ENCODE data around the gene ASIC5. TPM values are rescaled to one million over a fixed set of nuclear protein-coding genes. Genes with fewer than 3 reads are reported as not detected.

The ASIC5 gene
- total and polyA plus RNA-seq, 2 of the 4 experiments (the other 2 are of a cell fraction) = not detected

- in situ Hi-C loops (cut with MboI; ENCODE audit: low sequenced_read_pairs) = no loop called here
- TF ChIP-seq CTCF (conservative IDR thresholded peaks at IDR 0.05; ENCODE audit: low read depth, low read length) (no peak), RCOR1 (IDR thresholded peaks at IDR 0.05; ENCODE audit: insufficient replicate concordance, low read length) (no peak), RAD21 (IDR thresholded peaks at IDR 0.05; ENCODE audit: low read length) (no peak), BHLHE40 (IDR thresholded peaks at IDR 0.05; ENCODE audit: low read depth, low read length) (no peak), MAFK (IDR thresholded peaks at IDR 0.05; ENCODE audit: low read depth, low read length) (no peak), CEBPB (IDR thresholded peaks at IDR 0.05; ENCODE audit: low read depth, low read length) (no peak), RFX5 (IDR thresholded peaks at IDR 0.05; ENCODE audit: low read depth, low read length) (no peak), MXI1 (IDR thresholded peaks at IDR 0.05; ENCODE audit: borderline replicate concordance, low read depth, low read length) (no peak), POLR2A (IDR thresholded peaks at IDR 0.05; ENCODE audit: low read depth, low read length) (no peak), FOS (IDR thresholded peaks at IDR 0.05; ENCODE audit: low read depth, low read length) (no peak), CHD1 (IDR thresholded peaks at IDR 0.05; ENCODE audit: low read depth, low read length) (no peak), NFE2L2 (IDR thresholded peaks at IDR 0.05; ENCODE audit: low read depth, low read length) (no peak), SMC3 (IDR thresholded peaks at IDR 0.05; ENCODE audit: low read depth, low read length) (no peak), MAZ (IDR thresholded peaks at IDR 0.05; ENCODE audit: borderline replicate concordance, low read depth, low read length) (no peak)
- TF ChIP-seq, protein P1, sequence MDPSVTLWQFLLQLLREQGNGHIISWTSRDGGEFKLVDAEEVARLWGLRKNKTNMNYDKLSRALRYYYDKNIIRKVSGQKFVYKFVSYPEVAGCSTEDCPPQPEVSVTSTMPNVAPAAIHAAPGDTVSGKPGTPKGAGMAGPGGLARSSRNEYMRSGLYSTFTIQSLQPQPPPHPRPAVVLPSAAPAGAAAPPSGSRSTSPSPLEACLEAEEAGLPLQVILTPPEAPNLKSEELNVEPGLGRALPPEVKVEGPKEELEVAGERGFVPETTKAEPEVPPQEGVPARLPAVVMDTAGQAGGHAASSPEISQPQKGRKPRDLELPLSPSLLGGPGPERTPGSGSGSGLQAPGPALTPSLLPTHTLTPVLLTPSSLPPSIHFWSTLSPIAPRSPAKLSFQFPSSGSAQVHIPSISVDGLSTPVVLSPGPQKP (IDR thresholded peaks at IDR 0.05; ENCODE audit: borderline replicate concordance, low read depth, low read length) = no peak
- TF ChIP-seq, protein P2, sequence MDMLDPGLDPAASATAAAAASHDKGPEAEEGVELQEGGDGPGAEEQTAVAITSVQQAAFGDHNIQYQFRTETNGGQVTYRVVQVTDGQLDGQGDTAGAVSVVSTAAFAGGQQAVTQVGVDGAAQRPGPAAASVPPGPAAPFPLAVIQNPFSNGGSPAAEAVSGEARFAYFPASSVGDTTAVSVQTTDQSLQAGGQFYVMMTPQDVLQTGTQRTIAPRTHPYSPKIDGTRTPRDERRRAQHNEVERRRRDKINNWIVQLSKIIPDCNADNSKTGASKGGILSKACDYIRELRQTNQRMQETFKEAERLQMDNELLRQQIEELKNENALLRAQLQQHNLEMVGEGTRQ (IDR thresholded peaks at IDR 0.05; ENCODE audit: low read depth, low read length) = no peak
- dilution Hi-C loops (cut with HindIII; ENCODE audit: low sequenced_read_pairs, unreplicated experiment) = no loop called here
These were observed 43.6 kb upstream of the ASIC5 start for GRCh38 chr4:155909615-155910226.

More at GRCh38 chr4:155909615-155910226, 43.6 kb upstream of the ASIC5 start:
- intact Hi-C loops (cut with micrococcal nuclease) = no loop called here
- Histone ChIP-seq H3K9me3 (ENCODE audit: control insufficient read depth, insufficient read depth, low read length) (no peaks in the 10 kb centered on the region), H3K18ac (ENCODE audit: low read depth, low read length) (no peak overlapping the region), H2BK15ac (ENCODE audit: low read depth, low read length) (no peak overlapping the region), H2BK120ac (ENCODE audit: low read depth, low read length) (no peak overlapping the region), H4K8ac (ENCODE audit: low read depth in 2 of 2, low read length in 2 of 2) (no peak overlapping the region), H4K91ac (ENCODE audit: insufficient read depth, low read depth, low read length) (no peak overlapping the region), H2AK5ac (ENCODE audit: low read depth, low read length) (no peak overlapping the region), H3K9ac (ENCODE audit: low read depth, low read length) (no peak overlapping the region), H4K20me1 (ENCODE audit: insufficient read depth, low read length) (no peaks in the 10 kb centered on the region), H3K14ac (replicated peaks; ENCODE audit: low read depth, low read length) (no peak overlapping the region), H2AK9ac (replicated peaks; ENCODE audit: low read depth, low read length, poor library complexity) (no peak overlapping the region), H3K4me1 (ENCODE audit: control insufficient read depth, insufficient read depth, low read length) (peaks cover 2% of the 10 kb centered on the region; the same call in 1 of the 2 replicates), H2BK20ac (ENCODE audit: low read depth, low read length) (no peak overlapping the region), H3K4me2 (ENCODE audit: low read depth, low read length) (no peak overlapping the region), H3K79me1 (ENCODE audit: low read depth in 1 of 2, low read length in 2 of 2) (no peaks in the 10 kb centered on the region), H3K27ac (ENCODE audit: insufficient read depth, low read length) (no peak overlapping the region), H4K5ac (ENCODE audit: low read depth, low read length) (no peak overlapping the region), H3K4ac (ENCODE audit: low read depth, low read length) (no peak overlapping the region), H2AFZ (replicated peaks; ENCODE audit: low read length, poor library complexity) (no peak overlapping the region), H3K9me1 (ENCODE audit: insufficient read depth, low read length) (no peaks in the 10 kb centered on the region), H3K27me3 (ENCODE audit: control insufficient read depth, insufficient read depth, low read length) (peaks cover 2% of the 10 kb centered on the region; the same call in 1 of the 2 replicates), H2BK5ac (ENCODE audit: low read depth, low read length, poor library complexity, severe bottlenecking) (no peak overlapping the region), H3K4me3 (ENCODE audit: insufficient read depth, low read depth, low read length) (no peak overlapping the region), H3K23ac (ENCODE audit: low read depth, low read length) (no peak overlapping the region), H3K56ac (ENCODE audit: extremely low read depth, insufficient read depth, low read length) (no peak overlapping the region), H3K36me3 (ENCODE audit: control insufficient read depth, insufficient read depth, low read length) (no peaks in the 10 kb centered on the region)
- DNase-seq (no peak), ATAC-seq (ENCODE audit: low read depth) (no peak)
- WGBS, 2 experiments (ENCODE audit: extremely low coverage in 2 of 2, insufficient read length in 1 of 2) = no CpG with 5 or more reads among the region's 3 CpGs
- no TSS peak for BruUV-seq (replicated peaks)
- ChIA-PET CTCF (interaction anchor here (0.5 kb wide), 1 partner anchor 435 kb away, joined by 4 read pairs; no protein-coding TSS in a partner anchor), POLR2A (ENCODE audit: unreplicated experiment) (no interaction called here)
